Stimulated activated CD8-positive, alpha-beta memory T cell treated with anti-CD3 and anti-CD28 coated beads, Interleukin-12 subunit alpha, Interleukin-12 subunit beta, amount 100 ng/mL, for 4 hours (primary cell): ENCODE results near the gene ELMO1.
A peak's percentile ranks its signal among the peaks of the same experiment; 100 is the strongest.

Source experiments
- DNase-seq: peaks from one replicate; pipeline ENCODE4 v3.0.0-alpha.2; 2020; ENCODE audit warnings: low read depth

ELMO1 gene

GRCh38 chr7:37430640-37431039, 18.0 kb downstream of the ELMO1 start:
- DNase-seq, result no peak

DNA sequence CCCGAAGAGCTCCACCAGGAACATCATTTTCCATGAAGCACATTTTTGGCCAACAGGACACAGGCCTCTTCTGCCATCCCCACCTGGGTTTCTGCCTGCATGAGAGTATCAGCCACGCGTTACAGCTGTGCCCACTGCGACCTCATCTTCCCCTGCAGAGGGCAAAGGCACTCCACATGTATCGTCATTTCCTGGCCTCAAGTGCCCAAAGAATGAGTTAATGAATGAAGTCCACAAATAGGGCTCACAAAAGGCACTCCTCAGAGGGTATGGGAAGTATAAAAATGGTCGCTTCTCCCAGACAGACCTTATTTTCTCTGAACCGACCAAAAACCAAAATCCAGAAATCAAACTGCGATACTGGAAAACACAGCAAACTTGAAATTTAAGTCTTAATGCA, 18.5 kb downstream of the ELMO1 start:
- DNase-seq, result no peak

DNA sequence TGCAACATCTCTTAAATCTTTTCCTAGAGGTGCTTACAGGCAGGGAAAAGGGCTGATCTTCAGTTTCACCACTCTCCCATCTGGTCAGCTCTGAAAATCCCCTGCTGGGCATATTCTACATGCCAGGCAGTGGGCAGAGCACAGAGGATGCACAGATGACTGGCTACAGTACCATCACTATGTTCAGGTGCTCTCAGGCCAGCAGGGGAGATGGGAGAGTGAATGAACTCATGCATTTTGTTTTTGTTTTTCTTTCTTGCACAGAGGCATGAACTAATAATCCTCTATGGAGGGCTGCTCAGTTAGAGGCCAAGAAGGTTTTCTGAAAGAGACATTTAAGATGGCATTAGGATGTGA, 19.3 kb downstream of the ELMO1 start:
- DNase-seq, result no peak

DNA sequence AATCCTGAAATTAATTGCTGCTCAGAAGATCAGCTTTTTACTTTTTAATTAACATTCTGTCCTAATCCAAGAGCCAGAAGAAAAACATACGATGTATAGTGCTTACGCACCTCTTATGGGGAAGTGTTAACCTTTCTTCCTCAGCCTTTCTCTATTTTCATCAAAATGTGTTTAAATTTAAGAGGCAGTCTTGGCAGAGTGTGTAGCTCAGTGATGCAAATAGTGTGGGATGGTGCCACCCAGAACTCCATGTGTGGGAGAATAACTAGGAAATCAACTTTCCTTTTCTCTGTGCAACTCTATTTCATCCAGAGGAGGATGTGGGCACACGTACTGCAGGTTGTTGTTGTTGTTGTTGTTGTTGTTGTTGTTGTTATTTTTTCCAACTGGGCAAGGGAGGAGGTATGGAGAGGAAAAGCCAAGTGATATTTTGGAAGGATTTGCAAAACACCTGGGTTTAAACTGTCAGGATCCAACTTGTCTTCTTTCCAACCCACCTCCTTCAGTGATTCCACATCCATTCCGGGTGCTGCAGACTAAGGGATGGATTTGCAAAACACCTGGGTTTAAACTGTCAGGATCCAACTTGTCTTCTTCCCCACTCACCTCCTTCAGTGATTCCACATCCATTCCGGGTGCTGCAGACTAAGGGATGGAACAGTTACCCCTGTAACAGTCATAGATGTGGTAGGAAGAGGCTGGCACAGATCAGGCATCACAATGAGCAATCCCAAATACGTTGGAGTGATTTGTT, 19.8 kb downstream of the ELMO1 start:
- DNase-seq, result no peak

- DNase-seq, result no peak
These were observed 21.3 kb downstream of the ELMO1 start for GRCh38 chr7:37427276-37427940.

GRCh38 chr7:37425498-37425897, 23.2 kb downstream of the ELMO1 start:
- no peak for DNase-seq

GRCh38 chr7:37424995-37425394, 23.7 kb downstream of the ELMO1 start:
- no peak for DNase-seq

GRCh38 chr7:37424521-37424920, 24.1 kb downstream of the ELMO1 start:
- no peak for DNase-seq

DNA sequence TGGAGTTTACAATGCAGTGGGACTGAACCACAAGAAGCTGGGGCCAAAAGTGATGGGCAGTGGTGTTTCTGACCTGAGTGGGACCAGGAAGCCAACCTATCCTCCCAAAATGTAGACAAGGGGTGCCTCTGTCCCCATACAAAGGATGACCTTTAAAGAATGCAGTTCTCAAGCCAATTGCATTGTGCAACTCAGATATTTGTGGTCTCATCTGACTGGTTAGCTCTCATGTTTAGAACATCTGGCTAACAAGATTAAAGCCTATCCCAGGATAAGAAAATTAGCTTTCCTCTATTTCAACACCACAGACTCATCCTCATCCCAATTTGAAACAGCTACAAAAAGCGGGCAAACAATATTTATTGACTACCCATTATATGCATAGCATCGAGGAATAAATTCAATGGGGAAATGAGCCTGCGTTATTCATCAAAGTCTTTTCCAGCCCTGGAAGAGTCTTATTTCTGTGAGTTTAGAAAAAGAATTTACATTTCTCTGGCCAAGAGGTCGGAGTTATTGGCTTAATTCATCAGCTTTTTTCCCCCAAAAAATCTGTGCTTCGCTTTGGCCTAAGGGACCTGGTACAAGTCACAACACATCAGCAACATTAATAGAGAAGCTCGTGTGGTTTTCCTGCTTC, 26.7 kb downstream of the ELMO1 start:
- no peak for DNase-seq

- DNase-seq, result no peak
These were observed 27.5 kb downstream of the ELMO1 start for GRCh38 chr7:37420946-37421695.

- no peak for DNase-seq
These were observed 29.2 kb downstream of the ELMO1 start for GRCh38 chr7:37419496-37419895.

DNA sequence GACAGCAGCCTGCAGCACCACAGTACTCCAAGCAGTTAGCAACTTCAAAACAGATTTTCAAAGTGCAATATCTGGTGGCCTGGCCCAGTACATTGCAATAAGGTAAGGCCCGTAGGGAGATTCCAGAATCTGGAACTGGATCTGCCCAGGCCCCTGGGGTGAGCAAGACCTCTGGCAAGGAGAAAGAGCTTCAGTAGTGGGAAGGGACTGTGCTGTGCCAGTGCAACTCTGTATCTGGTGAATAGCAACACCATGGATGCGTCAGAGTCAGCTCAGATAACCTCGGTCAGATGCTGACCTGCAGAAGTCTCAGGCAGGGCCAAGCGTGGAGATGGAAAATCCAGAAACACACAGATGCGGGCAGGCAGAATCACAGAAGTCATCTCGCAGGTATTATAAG, 30.3 kb downstream of the ELMO1 start:
- no peak for DNase-seq

- DNase-seq, result no peak
These were observed 31.6 kb downstream of the ELMO1 start for GRCh38 chr7:37417107-37417474.

- DNase-seq, result no peak
These were observed 32.1 kb downstream of the ELMO1 start for GRCh38 chr7:37416378-37417106.

GRCh38 chr7:37415629-37416028, 33.0 kb downstream of the ELMO1 start:
- no peak for DNase-seq

- DNase-seq, result no peak
These were observed 34.2 kb downstream of the ELMO1 start for GRCh38 chr7:37414352-37414983.

DNA sequence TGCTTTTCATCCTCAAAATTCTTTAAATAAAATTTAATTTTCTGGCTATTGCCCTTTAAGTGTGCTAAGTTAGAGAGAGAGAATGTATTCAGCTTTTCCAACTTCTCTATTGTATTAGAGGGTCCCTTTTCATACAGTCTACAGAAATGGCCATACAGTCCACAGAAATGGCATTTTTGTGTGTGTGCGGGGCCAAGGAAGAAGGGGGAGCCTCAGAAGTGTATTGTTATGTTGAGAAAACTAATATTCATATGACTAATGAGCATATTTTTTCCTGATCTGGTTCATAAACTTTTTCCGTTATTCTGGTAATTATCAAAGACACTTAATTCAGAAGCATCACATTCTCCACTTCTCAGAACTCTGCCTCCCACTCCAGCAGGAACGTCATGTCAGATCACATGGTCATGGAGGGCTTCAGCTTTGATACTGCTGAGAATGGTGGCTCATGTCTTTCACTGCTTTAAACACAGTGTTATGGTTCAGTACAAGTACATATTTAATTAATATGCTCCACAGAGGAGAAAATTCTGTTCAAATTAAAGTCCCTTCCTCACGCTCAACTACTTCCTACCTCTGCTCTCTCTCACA, 37.1 kb downstream of the ELMO1 start:
- peak; percentile 13 for DNase-seq

GRCh38 chr7:37410305-37411229, 38.1 kb downstream of the ELMO1 start:
- no peak for DNase-seq

GRCh38 chr7:37409461-37409860, 39.2 kb downstream of the ELMO1 start:
- DNase-seq, result no peak
